Bone marrow (tissue), 2 donors: ENCODE results near the gene GNB1L.

Experiments
- DNase-seq, 2 donors: peaks; one replicate each; lab custom pipeline; 2025; lab: John Stamatoyannopoulos, UW

GNB1L gene, protein sequence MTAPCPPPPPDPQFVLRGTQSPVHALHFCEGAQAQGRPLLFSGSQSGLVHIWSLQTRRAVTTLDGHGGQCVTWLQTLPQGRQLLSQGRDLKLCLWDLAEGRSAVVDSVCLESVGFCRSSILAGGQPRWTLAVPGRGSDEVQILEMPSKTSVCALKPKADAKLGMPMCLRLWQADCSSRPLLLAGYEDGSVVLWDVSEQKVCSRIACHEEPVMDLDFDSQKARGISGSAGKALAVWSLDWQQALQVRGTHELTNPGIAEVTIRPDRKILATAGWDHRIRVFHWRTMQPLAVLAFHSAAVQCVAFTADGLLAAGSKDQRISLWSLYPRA

DNA sequence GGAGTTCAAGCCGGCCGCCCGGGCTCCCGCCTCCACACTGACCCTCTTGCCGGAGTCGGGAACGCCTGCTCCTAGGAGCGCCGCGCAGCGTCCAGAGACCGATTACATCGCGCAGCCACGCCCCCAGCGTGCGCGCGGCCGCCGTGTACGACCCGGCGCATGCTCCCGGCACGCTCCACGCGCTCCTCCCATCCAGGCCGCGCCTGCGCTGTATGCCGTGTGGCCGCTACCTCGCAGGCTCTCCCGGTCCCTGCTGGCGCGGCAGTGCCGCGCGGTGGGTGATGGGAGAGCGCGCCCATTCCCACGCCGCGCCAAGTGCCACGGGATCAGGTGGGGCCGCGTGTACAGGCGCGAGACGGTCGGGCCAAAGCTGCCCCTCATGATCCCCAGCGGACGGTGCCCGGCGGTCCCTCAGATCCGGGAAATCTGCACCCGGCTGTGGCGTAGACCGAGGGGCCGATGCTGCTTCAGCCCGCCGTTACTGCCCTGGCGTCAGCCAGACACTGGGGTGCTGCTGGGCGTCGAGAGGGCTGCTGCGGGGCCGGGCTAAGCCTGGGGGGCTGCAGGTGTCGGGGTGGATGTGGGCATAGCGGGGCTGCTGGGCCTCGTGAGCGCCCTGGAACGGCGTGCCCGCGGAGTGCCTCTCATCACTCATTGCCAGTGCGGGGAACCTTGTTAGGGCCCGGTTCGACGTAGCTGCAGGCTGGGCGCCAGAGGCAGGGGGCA is at the start of gene GNB1L, which contains the start of gene RTL10:
TSS of gene GNB1L (minus strand) at position 97 of the 726 bp plus-strand sequence. CDS start 33,519 bp downstream, outside the sequence.
TSS of gene RTL10 (minus strand) at position 97 of the 726 bp plus-strand sequence. CDS start 2,613 bp downstream, outside the sequence.
- DNase-seq, result peak; percentile 85 to 89

DNA sequence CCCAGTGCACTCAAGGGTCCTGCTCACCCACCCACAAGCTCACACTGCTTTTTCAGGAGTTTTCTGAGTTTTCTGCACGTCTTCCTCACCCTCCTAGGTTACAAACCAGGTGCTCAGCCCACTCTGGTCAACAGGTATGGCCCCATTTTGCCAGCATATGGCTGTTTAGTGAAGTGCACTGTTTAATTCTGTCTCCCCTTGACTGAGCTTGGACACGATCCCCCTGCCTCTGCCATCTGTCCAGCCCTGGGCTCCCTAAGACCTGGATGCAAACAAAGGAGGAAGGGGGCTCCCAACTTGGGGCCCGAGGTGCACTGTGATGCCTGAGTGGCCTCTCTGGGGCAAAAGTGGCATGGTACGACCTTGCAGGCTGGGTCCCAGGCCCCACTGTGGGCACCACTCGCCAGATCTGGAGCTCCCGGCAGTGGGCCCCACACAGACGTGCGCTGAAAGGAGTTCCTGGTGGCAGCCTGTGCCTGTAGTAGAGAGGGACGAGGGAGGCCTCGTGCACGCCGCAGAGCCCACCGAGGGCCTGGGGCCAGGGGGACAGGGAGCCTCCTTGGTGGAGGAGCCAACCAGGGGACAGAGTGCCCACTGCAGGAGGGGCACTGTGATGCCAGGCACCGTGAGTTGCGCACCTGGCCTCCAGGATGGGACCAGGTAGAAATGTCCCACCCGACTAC is 49.6 kb upstream of the GNB1L start:
- no peak for DNase-seq

DNA sequence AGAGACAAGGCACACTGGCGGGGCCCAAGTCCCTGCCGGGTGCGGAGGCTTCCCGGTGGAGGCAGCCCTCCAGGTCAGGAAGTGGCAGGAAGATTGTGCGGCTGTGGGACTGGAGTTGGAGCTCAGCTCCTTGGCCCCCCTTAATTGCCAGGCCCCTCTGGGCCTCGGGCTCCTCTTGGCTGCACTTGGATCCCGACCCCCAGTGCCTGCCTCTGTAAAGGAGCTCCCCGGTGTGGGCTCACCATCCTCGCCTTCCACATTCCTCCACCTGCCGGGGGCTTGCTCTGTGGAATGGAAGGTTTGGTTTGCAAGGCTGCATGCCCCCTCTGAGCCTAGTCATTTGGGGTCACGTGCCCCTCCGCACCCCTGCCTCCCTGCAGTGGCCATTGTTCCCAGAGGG is 48.8 kb upstream of the GNB1L start:
- no peak for DNase-seq

DNA sequence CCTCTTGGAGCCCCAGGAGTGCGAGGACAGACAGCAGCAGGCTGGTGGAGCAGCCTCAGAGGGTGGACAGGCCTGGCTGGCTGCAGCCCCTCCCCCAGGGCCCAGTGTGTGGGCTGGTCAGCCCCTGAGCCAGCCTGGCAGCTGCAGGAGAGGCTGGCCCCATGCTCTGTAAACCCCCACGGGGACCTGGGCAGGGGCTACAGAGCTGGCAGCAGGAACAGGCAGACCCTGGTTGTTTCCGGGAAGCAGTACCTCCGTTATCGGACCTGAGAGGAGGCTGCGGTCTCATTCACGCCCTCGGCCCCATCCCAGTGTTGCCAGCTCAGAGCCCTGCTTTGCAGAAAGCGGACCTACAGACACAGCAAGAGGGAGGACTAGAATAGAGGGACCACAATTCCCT is 48.4 kb upstream of the GNB1L start:
- DNase-seq, result no peak

DNA sequence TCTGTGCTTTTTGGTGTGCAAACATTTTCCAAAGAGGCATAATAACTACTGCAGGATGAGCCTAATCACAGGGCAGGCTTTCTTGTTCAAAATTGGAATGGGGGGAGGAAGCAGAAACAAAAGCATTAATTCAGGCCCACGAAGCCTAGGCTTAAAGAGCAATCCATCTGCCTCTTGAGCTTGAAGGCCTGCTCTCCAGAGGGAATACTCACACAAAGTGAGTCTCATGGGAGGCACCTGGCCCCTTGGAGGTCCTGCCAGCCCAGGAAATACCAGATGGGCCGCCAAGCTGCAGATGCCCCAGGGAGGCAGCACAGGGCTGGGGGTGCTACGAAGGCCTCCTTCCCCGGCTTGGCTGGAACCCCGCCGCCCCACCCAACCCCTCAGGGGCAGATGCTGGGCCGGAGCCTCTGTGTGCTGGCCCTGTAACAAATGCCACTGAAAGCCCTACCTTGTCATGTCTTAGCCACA is 47.6 kb upstream of the GNB1L start:
- no peak for DNase-seq

DNA sequence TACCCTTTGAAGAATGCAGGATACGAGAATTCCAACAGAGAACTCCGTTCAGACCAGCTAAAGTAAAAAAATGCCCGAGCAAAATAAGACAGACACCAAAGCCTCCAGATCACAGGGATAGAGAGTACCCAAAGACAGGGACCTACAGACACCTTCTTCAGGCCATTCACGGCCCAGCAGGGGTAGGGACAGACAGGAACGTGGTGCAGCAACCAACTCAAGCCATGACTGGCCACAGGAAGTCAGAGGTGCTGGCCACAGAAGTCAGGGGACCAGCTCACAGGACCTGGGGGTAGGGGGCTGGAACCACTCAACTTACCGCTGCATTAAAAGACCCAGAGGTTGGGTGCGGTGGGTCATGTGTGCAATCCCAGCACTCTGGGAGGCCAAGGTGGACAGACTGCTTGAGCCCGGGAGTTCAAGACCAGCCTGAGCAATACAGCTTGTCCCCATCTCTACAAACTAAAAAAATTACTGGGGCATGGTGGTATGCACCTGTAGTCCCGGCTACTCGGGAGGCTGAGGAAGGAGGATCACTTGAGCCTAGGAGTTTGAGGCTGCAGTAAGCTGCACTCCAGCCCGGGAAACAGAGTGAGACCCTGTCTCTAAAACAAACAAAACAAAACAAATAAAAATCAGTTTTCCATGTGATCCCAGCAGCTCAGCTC is 47.0 kb upstream of the GNB1L start:
- no peak for DNase-seq

DNA sequence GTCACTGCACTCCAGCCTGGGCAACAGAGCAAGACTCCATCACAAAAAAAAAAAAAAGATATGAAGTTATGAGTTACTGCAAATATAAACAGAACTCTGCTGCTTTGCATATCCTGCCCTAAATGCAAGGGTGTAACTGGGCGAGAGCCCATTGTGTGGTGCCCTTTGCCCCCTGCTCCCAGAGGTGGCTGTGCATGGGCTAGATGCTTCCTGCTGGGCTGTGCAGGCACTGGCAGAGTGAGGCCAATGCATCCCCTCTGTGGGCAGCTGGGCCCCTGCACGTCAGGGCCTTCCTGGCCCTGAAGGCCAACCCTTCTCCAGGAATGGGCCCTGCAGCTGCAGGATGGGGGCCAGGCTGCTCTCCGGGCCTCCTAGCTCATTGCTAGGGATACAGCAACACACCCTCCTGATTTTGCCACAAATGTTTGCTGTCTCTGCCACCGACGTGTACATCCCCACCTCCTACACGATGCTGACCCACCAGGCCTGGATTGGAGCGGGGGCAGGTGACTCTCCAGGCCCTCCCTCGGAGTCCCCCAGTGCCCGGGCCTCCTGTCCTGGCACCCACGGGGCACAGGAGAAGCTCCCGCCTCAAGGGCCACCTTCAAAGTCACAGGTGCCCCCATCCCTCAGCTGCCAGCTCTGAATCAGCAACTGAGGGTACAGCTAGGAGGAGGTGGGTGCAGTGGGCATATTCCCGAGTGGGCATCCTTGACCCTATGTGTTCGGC is 46.2 kb upstream of the GNB1L start:
- no peak for DNase-seq

DNA sequence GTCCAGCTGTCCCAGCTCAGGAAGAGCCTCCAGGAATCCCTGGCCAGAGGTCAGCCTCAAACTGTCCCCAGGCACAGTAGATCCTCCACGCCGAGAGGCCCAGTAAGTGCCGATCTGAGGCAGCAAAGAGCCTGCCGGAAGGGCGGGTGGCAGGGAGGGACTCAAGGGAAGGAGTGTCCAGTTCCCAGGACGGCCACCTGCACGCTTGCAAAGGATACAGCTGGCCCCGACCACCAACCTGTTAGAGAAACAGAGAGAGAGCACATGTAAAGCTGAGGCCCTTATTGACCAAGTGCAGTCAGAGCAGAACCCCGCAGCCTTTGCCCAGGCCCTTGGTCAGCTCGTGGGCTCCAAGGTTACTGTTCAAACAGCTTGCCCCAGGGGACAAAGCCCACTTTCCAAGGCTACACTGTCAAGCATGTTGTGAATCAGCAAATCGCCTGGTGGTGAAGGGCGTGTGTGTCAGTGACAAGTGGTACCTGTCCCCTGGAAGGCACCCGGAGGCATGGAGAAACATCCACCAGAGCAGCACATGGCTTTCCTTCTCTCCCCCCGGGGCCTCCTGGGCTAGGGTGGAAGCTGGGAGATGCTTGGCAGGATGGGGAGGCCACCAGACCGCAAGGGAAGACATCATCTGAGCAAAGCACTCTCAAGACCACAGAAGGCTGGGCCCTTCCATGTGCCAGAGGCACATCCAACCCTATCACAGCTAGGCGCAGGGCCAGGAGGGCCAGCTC is 44.3 kb upstream of the GNB1L start:
- no peak for DNase-seq

DNA sequence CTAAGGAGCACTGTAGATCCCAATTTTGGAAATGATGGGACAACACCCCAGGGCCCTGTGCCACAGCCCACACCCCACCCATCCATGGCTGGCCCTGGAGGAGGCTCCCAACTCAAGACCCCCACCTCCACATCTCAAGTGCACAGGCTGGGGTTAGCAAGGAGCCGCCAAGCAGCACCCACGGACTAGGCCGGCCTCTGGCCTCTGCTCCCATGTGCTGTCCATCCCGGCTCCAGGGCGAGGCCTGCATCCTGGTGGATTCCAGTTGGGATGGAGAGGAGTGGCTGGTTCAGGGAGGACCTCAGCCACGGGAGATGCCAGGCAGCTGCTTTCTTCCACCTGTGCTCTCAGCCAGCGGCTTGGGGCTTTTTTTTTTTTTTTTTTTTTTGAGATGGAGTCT is 43.5 kb upstream of the GNB1L start:
- DNase-seq, result no peak

DNA sequence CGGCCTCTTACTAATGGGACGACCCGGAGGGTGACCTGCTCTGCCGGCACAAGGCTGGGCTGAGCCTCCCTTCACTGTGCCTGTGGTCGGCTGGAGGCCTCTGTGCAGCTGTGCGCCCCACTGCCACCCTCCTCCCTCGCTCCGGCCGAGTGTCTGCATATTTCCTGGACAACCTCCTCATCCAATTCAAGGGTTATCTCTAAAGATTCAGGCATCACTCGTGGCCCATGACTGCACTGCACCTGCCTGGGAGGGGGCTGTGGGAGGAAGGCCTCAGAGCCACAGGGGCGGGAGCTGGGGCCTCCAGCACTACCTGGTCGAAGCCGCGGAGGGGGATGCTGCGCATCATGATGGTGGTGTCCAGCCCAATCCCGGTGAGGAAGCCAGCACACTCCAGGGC is 43.1 kb upstream of the GNB1L start:
- DNase-seq, result no peak

DNA sequence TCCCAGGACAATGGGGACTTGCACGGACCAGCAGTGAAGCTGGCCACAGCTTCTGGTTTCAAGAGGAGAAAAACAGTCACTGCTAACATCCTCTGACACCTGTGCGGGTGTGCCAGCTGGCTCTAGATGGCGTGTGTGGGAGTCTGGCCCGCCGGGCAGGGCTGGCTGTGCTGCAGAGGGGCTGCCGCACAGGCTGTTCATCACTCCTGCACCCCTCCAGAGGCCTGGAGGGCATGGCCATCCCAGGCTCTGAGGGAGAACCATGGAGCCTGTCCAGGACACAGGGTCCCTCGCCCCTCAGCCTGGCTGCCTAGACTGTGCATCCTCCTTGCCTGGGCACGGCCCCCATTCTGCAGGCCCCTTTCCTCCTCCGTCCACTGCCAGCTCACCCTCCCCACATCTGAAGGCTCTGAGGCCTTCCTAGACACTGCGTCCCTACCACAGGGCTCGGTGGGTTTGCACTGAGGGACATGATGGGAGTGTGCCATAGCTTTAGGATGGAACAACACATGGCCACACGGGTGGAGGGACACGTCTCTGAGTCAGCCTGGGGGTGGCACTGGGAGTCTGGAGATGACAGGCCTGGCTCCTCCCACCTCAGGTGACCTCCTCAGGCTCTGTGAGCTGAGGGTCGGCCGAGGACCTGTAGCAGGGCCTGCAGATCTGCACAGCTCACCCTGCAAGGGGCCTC is 42.1 kb upstream of the GNB1L start:
- DNase-seq, result no peak

DNA sequence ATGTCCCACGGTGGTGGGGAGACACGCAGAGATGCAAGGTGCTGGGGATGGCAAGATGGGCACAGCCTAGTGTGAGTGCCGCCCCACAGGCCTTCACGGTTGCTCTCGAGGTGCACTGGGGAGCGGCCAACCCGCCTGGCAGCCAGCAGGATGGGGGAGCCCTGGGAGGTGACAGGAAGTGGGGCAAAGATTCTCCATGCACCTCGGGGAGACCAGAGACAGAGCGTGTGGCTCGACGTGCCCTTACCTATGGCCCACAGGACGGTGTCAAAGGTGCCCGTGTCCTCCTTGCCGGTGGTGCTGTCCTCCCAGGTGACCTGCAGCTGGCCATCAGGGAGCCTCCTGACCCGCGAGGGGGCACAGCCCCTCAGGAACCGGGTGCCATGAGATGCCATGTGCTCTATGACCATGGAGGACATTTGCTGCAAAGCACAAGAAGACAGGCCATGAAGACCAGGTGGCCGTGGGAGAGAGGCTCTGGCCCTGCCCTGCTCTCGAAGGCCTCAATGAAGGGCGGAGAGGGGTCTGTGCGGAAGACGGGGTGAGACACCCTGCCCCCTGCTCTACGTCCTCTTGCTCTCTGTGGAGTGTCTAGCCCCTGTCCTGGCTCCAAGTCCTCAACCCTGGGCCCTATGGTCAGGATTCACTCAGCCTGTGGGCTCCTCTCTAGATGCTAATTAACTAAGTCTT is 40.6 kb upstream of the GNB1L start:
- DNase-seq, result no peak

DNA sequence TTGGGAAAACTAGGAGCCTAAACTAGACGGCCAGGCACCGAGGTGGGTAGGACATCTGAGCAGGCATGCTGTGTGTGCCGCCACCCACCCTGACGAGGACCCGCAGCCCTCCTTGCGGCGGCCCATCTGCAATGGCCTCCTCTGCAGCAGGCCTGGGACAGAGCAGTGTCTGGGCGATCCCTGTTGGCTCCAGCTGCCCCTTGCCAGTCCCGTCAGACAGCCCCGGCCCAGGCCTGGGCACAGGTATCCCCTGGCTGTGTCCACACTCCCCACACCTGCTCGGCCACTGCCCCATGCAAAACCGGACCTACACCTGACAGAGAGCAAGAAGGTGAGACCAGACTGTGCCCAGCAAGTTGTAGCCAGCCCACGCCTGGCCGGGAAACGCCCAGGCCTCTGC is 38.7 kb upstream of the GNB1L start:
- DNase-seq, result no peak

DNA sequence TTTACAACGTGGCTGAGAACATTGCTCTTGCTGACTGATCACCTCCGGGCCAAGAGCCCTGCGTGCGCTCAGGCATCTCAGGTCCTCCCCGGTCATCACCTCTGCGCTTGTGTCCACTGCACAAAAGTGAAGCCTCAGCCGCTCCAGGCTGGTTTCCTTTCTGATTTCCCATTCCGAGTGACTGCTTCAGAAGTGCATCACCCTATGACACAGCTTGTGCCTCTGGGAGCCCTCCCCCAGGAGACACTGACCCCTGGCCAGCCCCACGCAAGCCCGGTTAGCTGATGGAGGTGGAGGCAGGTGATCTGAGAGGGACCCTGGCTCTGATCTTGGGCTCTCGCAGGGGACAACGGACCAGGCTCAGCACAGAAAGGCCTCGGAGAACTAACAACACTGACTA is 38.3 kb upstream of the GNB1L start:
- DNase-seq, result no peak

DNA sequence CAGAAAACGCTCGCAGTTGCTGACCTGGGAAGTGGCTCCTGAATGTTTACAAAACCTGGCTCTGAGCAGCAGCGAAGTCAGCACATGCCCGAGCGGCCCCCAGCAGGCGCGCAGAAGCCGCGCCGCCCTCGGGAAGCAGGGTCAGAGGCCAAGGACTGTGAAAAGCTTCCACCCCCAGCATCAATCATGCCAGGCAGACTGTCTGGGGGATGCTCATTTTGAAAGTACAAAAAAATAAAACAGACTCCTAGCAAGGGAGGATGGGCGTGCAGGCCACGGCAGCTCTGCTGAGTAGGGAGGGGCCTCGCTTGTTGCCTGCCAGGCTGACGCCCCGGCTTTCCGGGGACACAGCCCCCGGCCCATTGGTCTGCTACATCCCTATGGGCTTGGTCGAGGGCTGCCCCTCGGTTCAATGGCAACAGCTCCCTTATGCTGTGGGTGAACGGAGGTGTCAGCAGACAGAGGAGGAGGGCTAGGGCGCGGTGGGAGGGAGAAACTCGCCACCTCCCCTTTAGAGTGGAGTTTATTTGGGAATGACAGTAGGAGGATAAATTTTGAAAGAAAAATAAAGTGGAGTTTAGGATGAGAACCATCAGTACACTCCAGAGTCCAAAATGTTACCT is 37.7 kb upstream of the GNB1L start:
- DNase-seq, result peak in 1 of 2 donors; percentile 32

DNA sequence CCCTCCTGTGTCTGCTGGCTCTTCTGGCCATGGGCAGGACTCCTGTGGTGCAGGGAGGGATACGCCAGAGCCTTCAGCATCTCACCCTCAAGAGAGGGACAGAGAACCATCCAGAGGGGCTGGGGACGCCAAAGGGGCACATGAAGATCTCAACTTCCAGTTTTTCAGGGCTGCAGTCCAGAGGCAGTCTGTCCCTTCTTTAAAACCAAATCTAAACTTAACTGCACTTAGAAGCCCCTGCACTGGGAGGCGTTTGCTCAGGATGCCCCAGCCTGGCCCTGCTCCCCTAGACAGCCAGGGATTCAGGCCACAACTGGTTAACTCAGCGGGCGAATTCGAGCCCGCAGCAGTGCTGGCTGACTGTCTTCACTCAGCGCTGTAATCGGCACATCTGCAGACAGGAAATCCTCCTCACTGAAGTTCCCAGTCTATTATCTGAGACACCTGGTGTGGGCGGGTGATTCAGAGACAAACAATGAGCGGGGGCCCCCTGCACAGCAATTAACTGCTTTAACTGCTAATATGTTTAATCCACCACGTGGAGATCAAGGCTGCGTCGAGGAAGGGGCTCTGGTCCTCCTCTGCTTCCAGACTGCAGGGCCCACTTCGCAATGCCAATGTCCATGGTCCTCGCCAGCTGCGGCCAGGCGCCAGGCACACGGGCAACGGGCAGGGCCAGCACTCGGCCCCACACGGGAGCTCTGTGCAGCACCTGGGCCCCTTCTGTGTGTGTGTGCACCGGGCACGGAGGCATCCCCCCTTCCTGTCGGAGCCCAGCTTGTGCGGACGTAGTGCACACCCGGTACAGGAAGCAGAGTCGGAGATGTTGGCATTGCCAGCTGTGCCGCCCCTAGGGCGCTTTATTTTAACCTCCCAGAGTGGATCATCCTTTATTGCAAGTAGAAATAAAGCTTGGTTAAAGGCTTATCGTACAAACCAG is 36.9 kb upstream of the GNB1L start:
- peak in 1 of 2 donors; percentile 92 for DNase-seq

DNA sequence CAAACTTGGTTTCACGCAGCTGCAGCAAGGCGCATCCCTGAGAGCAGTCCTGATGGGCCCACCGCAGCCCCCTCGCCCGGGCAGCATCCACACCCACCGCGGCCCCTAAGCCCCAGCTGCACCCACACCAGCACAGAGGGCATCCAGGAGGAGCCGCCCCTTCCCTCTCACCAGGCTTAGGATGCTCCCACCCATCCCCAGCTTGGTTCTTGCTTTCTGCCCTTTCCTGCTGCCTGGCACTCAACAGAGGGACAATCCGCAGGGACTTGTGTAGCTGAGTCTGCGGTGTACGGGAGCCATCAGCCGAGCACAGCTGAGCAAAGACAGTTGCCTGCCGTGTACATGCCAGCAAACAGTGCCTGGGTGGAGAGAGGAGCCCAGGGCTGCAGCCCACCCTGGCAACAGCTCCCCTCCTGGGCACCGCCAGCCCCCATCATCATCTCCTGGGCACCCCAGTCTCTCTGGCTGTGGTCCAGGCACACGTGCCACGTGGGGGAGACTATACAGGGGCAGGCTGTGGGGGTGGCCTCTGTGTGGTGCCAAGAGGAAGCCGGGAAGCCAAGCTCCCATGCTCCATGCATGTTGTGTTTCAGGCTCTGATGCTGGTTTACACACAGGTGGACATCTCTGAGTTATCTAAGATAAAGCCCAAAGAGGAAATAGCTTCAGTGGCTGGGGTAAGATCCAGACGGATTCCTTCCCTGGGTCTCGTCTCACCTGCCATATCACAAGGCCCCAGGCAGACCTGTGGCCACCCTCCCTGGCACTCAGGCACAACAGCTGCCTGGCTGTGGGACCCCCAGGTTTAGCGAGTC is 36.0 kb upstream of the GNB1L start:
- no peak for DNase-seq
